MM.1S (cell line): Measurements from ENCODE around the gene PTPRD.
A peak's percentile ranks its signal among the peaks of the same experiment; 100 is the strongest.

Experiments
- DNase-seq: peaks from one replicate; pipeline ENCODE4 v3.0.0-alpha.2; 2015
- H2AFZ ChIP-seq: fragments of 300-600 bp; sonication (generic); 2 replicates; pipeline ENCODE4 v1.6.0; 2016; ENCODE audit warnings: antibody characterized with exemption, low read length
- H3F3A ChIP-seq: fragments of 300-600 bp; sonication (generic); 2 replicates; pipeline ENCODE4 v1.6.1; 2016; ENCODE audit warnings: mild to moderate bottlenecking, antibody characterized with exemption, low read length, moderate library complexity, mixed read lengths; ENCODE audit not compliant: insufficient read depth
- H3K27ac ChIP-seq: fragments of 300-600 bp; sonication (generic); 2 replicates; pipeline ENCODE4 v1.5.1; 2016; ENCODE audit warnings: mild to moderate bottlenecking, low read length
- H3K27me3 ChIP-seq: fragments of 300-600 bp; sonication (generic); replicated peaks from 2 replicates; pipeline ENCODE4 v1.6.0; 2016; ENCODE audit warnings: low read length; ENCODE audit not compliant: insufficient read depth
- H3K36me3 ChIP-seq: fragments of 300-600 bp; sonication (generic); replicated peaks from 2 replicates; pipeline ENCODE4 v1.6.1; 2016; ENCODE audit warnings: mild to moderate bottlenecking, low read length, mixed read lengths; ENCODE audit not compliant: insufficient read depth
- H3K4me1 ChIP-seq: fragments of 300-600 bp; sonication (generic); 2 replicates; pipeline ENCODE4 v1.6.1; 2016; ENCODE audit warnings: low read length, mixed read lengths
- H3K4me2 ChIP-seq: fragments of 300-600 bp; sonication (generic); 2 replicates; pipeline ENCODE4 v1.6.0; 2016; ENCODE audit warnings: low read depth, low read length
- H3K4me3 ChIP-seq: fragments of 300-600 bp; sonication (generic); 2 replicates; pipeline ENCODE4 v1.5.1; 2016; ENCODE audit warnings: low read length, mixed read lengths
- H3K79me2 ChIP-seq: fragments of 300-600 bp; sonication (generic); 2 replicates; pipeline ENCODE4 v1.6.1; 2016; ENCODE audit warnings: mixed run types, low read length, mixed read lengths
- H3K9ac ChIP-seq: fragments of 300-600 bp; sonication (generic); 2 replicates; pipeline ENCODE4 v1.6.1; 2016; ENCODE audit warnings: low read length, mixed read lengths
- H3K9me2 ChIP-seq: fragments of 300-600 bp; sonication (generic); replicated peaks from 2 replicates; pipeline ENCODE4 v1.6.1; 2016; ENCODE audit warnings: mild to moderate bottlenecking, low read length, mixed read lengths; ENCODE audit not compliant: insufficient read depth
- H3K9me3 ChIP-seq: fragments of 300-600 bp; sonication (generic); replicated peaks from 2 replicates; pipeline ENCODE4 v1.6.1; 2016; ENCODE audit warnings: mild to moderate bottlenecking, low read length, mixed read lengths; ENCODE audit not compliant: insufficient read depth
- H4K20me1 ChIP-seq: fragments of 300-600 bp; sonication (generic); 2 replicates; pipeline ENCODE4 v1.6.1; 2016; ENCODE audit warnings: mild to moderate bottlenecking, low read length, moderate library complexity, mixed read lengths; ENCODE audit not compliant: insufficient read depth
- CTCF ChIP-seq: fragments of 300-600 bp; sonication (generic); IDR thresholded peaks from 2 replicates; pipeline ENCODE4 v1.5.1; 2016; ENCODE audit warnings: antibody characterized with exemption, low read length, mixed read lengths
- EZH2 ChIP-seq: fragments of 300-600 bp; sonication (generic); optimal IDR thresholded peaks from 2 replicates; pipeline ENCODE3; 2017; ENCODE audit warnings: low read depth, mild to moderate bottlenecking, antibody characterized with exemption, low read length, mixed read lengths
- EZH2phosphoT487 ChIP-seq: fragments of 300-600 bp; sonication (generic); IDR thresholded peaks from 2 replicates; pipeline ENCODE4 v1.6.1; 2018; ENCODE audit warnings: antibody characterized with exemption, low read length

Gene PTPRD

DNA sequence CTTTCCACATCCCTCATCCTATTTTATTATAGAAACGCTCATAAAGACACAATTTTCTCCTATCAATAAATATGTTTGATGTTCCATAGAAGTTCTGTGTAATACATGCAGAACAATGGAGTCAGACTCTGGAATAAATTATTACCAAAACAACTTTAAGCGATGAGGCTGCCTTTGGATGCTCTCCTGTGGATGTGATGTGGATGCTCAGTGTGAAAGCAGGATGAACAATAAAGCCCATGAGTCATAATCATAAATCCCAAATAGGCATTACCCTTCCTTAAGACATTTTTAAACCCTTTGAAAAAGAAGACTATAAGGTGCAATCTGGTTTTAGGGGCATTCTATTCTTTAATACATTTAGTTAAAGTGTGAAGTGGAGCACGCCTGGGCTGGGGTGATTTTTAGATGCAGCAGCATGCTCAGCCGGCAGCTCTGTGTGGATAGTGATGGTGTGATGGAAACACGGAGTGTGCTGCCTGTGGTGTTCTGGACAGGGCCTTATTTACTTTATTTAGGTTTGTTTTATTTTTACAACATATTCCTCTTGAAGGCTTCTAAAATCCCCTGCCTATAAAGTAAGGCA, 991.4 kb downstream of the PTPRD start:
- TF ChIP-seq EZH2, result no peak
- TF ChIP-seq CTCF, result no peak
- Histone ChIP-seq H3K79me2 (no peaks in the 10 kb centered on the region), H3K27me3 (no peaks in the 10 kb centered on the region), H3K4me2 (no peak overlapping the region), H3K27ac (no peak overlapping the region), H4K20me1 (no peaks in the 10 kb centered on the region), H3K9me3 (no peaks in the 10 kb centered on the region), H3K9ac (no peak overlapping the region), H3K4me3 (no peak overlapping the region), H3K36me3 (no peaks in the 10 kb centered on the region), H3K9me2 (no peaks in the 10 kb centered on the region), H2AFZ (no peak overlapping the region), H3K4me1 (no peaks in the 10 kb centered on the region), H3F3A (no peaks in the 10 kb centered on the region)
- no peak for DNase-seq

- Histone ChIP-seq H2AFZ (no peak overlapping the region), H4K20me1 (no peaks in the 10 kb centered on the region), H3K4me2 (no peak overlapping the region), H3K27me3 (no peaks in the 10 kb centered on the region), H3K4me1 (no peaks in the 10 kb centered on the region), H3K4me3 (no peak overlapping the region), H3K9me3 (no peaks in the 10 kb centered on the region), H3K36me3 (0 out of 2 replicates have a peak, but pooled peaks cover 2% of the 10 kb centered on the region), H3K27ac (no peak overlapping the region), H3K9me2 (no peaks in the 10 kb centered on the region), H3K9ac (no peak overlapping the region), H3F3A (no peaks in the 10 kb centered on the region), H3K79me2 (no peaks in the 10 kb centered on the region)
- DNase-seq, result no peak
- TF ChIP-seq EZH2phosphoT487, result no peak
- TF ChIP-seq EZH2, result no peak
- no peak for TF ChIP-seq CTCF
Measured at GRCh38 chr9:9620736-9621135, 992.1 kb downstream of the PTPRD start.

DNA sequence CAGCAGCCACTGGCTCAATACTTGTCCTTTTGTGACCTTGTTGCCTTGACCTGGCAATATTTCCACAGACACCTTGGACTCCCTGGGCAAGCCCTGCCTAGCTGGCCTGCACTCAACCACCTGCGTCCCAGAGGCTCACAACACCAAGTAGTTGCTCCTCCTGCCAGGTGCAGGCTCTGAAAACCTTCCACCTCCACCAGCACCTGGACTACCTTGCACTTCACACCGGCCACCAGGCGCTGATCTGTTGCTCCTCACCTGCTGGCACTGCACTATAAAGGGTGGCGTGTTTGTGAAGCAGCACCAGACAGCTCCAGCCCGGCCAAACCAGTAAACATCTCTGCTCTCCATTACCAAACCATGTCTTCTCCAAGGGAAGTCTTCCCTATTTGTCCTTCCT, 997.7 kb downstream of the PTPRD start:
- Histone ChIP-seq H3F3A (peaks cover 27% of the 10 kb centered on the region), H3K27ac (no peak overlapping the region), H3K4me2 (no peak overlapping the region), H3K27me3 (no peaks in the 10 kb centered on the region), H3K4me3 (no peak overlapping the region), H3K9me3 (0 out of 2 replicates have a peak, but pooled peaks cover under 1% of the 10 kb centered on the region), H3K4me1 (peaks cover 30% of the 10 kb centered on the region), H3K79me2 (no peaks in the 10 kb centered on the region), H3K9me2 (no peaks in the 10 kb centered on the region), H4K20me1 (no peaks in the 10 kb centered on the region), H3K9ac (no peak overlapping the region), H3K36me3 (0 out of 2 replicates have a peak, but pooled peaks cover 4% of the 10 kb centered on the region), H2AFZ (no peak overlapping the region)
- TF ChIP-seq EZH2 (no peak), EZH2phosphoT487 (no peak), CTCF (no peak)
- peak; percentile 30 for DNase-seq
